Measurements from ENCODE around the gene COL4A4.
"Not testable (repeated sequence)": the region's sequence is repeated elsewhere in the genome, so short reads cannot be mapped to it uniquely, and the experiment has no call there.

COL4A4 gene

GRCh38 chr2:227163998-227164762, at the start of gene COL4A4, which contains the start of gene COL4A3:
Gene COL4A4, minus strand, starts transcription at chr2:227164205. Its CDS starts 16,722 bp downstream, at chr2:227147483.
Gene COL4A3, plus strand, starts transcription at chr2:227164624. Its CDS starts 103 bp downstream, at chr2:227164727.
- peak; percentile 37 for DNase-seq

- no peak for DNase-seq
These were observed 43.6 kb upstream of the COL4A4 start for GRCh38 chr2:227207573-227207972.

DNA sequence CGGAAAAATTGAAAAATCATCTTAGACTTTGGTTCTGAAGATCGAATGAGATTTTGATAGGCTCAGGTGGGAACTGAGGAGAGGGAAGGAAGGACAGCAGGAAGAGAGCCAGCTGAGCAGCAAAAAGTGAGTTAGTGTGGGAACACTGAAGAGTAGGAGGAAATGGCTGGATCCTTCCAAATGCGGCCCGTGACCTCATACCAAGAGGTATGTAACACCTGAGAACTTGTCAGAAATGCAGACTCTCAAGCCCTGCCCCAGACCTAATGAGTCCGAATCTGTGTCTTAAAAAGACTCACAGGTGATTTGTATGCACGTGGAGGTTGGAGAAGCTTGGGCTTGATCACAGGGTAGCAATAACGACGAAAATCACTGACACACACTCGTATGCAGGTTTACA, 42.4 kb upstream of the COL4A4 start:
- no peak for DNase-seq

GRCh38 chr2:227205701-227206100, 41.7 kb upstream of the COL4A4 start:
- DNase-seq: no peak

DNA sequence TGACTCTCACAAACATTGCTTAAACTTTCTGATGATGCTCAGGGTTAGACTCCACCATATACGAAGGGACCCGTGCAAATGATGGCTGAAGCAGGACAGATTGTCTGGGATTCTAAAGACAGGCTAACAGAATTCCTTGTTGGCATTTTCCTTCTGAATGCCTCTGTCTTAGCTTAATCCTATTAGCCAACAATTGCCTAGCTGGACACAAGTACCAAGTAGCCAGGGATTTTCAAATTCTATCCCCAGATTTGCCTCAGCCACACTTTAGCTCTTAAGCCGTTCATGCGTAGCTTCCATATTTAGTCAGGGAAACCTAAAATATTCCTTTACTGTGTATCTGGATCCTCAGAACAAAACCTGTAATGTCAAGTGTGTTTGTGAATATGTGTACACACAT, 40.4 kb upstream of the COL4A4 start:
- no peak for DNase-seq

- no peak for DNase-seq
These were observed 37.8 kb upstream of the COL4A4 start for GRCh38 chr2:227201771-227202170.

DNA sequence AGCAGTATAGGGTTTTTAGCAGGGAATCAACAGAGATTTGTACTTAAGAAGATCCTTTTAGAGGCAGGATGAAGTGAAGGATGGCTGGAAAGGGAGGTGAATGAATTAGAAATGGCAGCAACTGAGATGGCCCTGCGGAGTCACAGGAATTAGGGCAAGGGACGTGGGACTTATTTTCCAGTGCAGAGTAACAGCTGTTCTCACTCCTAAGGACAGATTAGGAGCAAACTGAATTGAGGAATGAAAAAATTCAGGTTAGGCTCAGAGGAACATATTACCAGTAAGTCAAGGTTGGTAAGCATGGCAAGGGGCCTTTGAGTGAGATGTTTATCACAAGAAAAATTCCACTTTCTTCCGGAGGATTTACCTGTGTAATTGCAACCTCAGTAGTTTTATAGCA, 34.9 kb upstream of the COL4A4 start:
- no peak for DNase-seq

DNA sequence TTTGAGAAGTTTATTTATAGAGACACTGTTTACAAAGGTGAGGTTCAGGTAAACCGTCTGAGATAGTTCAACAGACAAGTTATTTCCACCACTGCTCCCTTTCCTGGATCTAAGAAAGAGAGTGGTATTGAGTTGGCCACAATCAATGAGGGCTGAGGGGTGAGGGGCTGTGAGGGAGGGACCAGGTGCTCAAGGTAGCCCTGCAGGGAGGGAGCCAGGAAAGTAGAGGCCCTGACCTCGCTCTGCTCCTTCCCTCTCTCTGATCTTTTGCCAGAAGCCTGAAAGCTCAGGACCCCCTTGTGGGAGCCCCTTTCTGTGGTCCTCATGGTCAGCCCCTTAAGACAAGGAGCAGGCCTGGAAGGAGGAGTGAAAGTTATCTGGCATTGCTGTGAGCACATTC, 30.2 kb upstream of the COL4A4 start:
- DNase-seq: no peak

DNA sequence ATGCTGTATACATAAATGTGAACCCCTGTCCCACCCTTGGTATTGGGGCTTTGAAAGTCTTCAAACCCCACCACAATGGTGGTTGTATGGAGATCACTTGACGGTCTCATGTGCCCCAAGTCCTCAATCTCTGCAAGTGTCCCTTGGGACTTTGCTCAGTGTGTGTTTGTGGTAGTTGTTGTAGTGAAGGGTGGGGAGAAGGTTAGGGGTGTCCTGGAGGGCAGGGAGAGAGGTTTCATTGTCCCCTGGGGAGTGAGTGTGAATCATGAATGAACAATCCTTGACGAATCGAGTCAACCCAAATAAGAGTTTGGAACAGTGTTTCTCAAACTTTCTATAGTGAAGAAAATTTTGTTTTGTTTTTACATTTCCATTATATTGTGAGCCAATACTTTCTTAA, 28.5 kb upstream of the COL4A4 start:
- DNase-seq: no peak

GRCh38 chr2:227191367-227191766, 27.4 kb upstream of the COL4A4 start:
- DNase-seq: no peak

DNA sequence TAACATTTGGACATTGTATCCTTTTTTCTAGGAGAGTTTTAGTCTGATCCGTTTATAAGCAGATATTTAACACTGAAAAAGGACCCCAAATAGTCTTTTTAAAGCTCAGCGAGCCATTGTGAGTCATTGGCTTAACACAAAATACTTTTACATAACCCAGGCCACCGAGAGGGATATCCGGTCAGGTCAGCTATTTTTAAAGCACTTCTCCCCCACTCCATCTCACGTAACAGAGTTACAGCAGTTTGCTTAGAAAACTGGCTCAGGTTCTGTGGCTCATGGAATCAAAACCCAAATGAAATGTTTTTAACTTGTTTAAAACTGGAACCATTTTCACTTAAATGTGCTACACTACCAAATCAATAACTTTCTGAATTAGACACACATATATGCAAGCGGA, 24.3 kb upstream of the COL4A4 start:
- no peak for DNase-seq

DNA sequence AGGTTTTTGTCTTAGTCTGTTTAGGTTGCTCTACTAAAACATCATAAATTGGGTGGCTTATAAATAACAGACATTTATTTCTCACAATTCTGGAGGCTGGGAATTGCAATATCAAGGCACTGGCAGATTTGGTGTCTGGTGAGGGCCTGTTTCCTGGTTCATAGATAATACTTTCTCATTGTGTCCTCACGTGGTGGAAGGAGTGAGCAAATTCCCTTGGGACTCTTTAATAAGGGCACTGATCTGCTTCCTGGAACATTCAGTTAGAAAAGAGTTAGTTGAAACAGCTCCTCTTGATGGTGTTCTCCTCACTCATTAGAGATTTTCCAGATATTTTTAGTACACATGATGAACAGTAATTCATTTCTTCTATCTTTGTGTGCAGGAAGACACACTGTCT, 22.7 kb upstream of the COL4A4 start:
- no peak for DNase-seq

DNA sequence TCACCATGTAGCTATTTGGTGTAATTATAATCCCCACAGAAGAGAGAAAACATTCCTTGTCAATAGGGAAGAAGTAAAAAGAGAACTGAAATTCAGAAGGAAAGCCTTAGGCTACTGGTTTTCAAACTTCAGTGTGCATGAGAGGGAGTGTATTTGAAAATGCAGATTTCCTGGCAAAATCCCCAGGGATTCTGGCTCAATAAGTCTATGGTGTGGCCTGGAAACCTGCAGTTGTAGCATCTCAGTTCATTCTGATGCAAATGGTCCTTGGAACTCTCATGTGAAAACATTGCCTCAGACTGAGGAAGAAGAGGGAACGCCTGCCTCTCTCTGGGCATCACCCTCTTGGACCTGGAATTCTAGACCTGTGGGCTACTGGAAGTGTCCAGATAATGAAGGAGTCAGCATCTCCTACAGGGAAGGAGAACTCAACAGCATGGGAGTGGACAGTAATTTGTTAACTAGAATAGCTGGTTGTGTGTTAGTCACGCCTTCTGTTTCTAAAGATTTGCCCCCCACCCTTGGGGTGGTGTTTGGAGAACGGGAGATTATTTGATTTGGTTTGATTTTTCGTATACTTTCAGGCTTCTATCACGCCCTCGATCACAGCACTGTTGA, 21.7 kb upstream of the COL4A4 start:
- no peak for DNase-seq

DNA sequence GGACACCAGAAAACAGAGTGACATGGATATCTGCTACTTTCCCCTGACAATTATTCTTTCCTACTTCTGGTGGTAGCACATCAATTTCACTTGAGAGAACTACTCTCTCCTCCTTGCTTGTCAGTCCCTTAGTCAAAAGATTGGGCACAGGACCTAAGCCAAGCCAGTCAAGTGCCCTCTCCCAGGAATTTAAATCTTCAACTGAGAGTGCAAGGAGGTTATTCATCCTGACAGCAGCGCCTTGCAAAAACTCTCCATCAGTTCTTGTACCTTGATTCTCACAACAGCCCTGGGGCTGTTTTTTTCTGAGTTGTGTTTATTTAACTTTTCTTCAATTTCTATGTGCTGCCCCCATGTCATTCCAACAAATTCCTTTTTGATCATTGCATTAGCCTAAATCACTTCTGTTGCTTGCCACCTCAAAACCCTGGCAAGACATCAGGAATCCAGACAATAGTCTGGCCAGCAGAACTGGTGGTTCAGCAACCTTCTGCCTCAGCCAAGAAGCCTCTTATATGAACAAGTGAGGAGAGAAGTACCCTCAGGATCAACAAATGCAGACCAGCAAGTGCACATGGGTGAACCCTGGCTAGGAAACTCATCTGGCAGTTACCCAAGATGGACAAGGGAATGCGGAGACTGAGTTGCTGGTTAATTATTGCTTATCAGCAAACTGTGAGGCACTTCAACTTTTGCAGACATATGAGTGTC, 19.8 kb upstream of the COL4A4 start:
- DNase-seq: no peak

DNA sequence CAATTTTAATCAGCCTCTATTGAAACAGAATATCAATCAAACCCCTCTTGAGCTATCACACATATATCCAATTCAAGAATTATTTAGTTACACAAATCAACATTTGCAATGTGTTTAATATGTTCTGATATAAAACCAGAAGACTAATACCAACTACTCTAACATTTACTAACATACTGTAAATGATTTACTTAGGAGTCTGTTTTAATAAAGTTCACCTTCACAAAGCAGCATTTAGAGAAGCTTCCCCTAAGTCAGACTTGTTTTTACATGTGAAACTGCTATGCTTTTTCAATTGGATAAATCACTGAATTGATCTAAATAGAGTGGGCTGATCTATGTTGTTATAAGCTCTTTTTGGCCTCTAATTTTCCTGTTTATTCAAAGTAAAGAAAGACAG, 18.8 kb upstream of the COL4A4 start:
- no peak for DNase-seq

DNA sequence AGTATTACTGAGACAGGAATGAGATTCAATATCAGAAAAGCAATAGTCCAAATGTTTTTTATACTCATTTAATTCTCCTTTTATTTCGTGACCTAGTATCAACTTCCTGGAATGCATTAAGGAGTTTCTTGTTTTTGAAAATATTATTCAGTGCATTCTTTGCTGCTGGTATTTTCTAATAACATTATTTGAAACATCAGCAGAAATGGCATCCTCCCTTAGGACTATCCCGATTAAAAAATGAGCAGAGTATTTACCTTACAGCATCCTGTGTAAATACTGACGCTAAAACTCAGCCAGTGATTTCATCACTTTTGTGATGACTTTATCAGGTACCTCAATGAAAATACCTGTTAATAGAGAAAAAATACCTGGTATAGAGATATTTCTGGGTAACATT, 16.8 kb upstream of the COL4A4 start:
- no peak for DNase-seq

- DNase-seq: no peak
These were observed 16.1 kb upstream of the COL4A4 start for GRCh38 chr2:227179988-227180685.

GRCh38 chr2:227177592-227178336, 13.8 kb upstream of the COL4A4 start:
- no peak for DNase-seq

- not testable (repeated sequence) for DNase-seq
These were observed 7.8 kb upstream of the COL4A4 start for GRCh38 chr2:227171779-227172178.

DNA sequence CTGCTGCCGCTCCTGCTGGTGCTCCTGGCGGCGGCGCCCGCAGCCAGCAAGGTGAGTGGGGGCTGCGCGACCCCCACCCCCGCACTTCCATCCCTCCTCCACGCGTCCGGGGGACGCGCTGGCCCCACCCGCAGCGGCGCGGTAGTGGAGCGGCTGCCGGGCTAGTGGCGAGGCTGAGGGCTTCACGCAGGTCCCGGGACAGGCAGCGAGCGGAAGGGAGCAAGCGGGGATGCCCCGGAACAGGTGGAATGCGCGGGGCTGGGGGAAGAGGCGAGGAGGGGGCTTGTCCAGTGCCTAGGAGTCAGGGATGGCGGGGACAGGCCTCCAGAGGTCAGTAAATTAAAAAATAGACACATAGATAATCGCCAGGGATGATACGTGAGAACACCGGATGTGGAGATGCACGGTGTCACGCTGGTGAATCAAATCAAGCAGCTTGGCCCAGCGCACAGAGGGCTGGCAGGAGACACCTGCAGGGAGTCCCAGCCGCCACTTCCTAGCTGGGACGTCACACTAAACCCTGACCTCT, 822 bp upstream of the COL4A4 start:
- DNase-seq: no peak

DNA sequence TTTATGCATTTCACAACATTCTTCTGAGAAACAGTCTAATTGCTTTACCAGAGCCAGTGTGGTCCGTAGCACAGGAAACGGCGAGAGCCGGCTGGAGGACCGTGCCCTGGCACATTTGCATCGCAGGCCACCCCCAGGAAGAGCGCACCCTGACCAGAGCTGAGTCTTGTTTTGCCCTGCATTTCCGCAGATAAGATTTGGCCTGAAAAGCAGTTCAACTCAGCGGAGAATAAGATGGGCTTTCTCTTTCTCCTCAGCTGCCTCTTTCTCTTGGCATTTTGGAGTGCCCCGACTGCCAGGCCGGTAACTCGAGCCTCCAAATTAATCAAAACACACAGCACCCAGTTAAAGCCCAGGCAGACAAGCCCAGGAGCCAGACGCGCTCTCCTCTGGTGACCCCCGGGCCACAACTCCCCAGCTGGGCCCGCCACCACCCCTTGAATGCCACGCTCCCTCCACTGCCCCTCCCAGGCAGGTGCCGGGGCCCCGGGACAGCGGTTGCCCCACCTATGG, 464 bp downstream of the COL4A4 start:
- peak; percentile 19 for DNase-seq

GRCh38 chr2:227161947-227162346, 2.1 kb downstream of the COL4A4 start:
- DNase-seq: no peak

Data from right hindlimb (tissue), 1 donor.